GM08714 (cell line): Measurements from ENCODE around the gene P4HB.

Experiments used
- H3K4me3 ChIP-seq: fragments of 200-500 bp; sonication (Bioruptor generic); 2 replicates; pipeline ENCODE4 v1.5.1; 2014; ENCODE audit warnings: mild to moderate bottlenecking, low read length, inconsistent platforms
- ZNF274 ChIP-seq: IDR thresholded peaks from 2 replicates; pipeline ENCODE4 v1.6.1; 2012; ENCODE audit warnings: mild to moderate bottlenecking, low read depth, low read length

Gene P4HB

DNA sequence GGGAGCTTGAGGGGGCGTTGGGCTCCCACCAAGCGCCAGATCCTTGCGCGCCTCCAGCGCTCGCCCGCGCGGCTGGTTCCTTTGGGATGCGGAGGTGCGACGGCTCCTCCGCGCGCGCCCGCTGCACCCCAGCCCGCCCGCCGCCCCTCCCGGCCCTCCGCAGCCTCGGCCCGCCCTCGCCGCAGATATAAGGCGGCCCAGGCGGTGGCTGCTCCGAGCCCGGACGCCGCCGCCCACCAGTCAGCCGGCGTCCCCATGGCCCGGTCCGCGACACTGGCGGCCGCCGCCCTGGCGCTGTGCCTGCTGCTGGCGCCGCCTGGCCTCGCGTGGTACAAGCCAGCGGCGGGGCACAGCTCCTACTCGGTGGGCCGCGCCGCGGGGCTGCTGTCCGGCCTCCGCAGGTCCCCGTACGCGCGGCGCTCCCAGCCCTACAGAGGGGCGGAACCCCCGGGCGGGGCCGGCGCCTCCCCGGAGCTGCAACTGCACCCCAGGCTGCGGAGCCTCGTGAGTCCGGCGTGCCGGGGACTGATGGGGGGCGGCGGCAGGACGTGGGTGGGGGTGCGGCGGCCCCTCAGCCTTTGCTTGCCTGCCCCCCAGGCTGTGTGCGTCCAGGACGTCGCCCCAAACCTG is 41.8 kb upstream of the P4HB start, which contains the start of gene NPB:
Gene NPB (plus strand): TSS at position 216 of the 630 bp plus-strand sequence. CDS start 40 bp downstream, at position 256.
- TF ChIP-seq ZNF274: no peak
- no peak within 1 kb of the TSS for H3K4me3 ChIP-seq

DNA sequence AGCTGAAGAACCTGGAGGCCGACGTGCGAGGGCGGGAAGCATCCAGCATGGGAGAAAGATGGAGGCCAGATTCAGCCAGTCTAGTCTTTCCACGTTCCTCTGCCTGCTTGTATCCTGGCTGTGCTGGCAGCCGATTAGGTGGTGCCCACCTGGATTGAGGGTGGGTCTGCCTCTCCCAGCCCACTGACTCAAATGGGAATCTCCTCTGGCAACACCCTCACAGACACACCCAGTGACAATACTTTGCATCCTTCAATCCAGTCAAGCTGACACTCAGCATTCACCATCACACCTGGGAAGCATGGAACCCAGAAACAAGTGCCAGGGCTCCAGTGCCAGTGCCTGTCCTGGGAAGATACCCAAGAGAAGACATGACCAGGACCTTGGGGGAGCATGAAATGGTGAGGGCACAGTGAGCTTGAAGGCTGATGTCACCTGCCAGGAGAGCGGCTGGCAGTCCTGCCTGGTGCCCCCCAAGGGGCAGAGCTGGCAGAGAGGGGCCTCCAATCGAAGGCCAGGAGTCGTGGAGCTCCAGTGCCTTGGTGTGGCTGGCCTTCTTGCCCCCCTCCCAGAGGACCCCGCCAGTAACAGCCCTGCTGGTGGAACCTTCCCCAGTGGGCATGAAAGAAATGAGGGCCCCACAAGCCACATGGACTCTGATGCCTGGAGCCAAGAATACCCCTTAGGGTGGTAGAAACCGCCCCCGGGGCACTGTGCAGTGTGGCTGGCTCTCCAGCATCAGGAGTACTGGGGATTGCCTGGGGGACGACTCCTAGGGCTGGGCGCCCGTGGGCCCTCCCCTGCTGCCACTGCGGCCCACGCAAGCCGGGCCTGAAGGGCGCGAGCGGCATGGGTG is 41.1 kb upstream of the P4HB start:
- no peak overlapping the region for H3K4me3 ChIP-seq
- no peak for TF ChIP-seq ZNF274

GRCh38 chr17:81900181-81900820 is 40.0 kb upstream of the P4HB start:
- no peak for TF ChIP-seq ZNF274
- H3K4me3 ChIP-seq: no peak overlapping the region

- TF ChIP-seq ZNF274: no peak
- H3K4me3 ChIP-seq: no peak overlapping the region
These were observed 39.3 kb upstream of the P4HB start for GRCh38 chr17:81899514-81900166.

DNA sequence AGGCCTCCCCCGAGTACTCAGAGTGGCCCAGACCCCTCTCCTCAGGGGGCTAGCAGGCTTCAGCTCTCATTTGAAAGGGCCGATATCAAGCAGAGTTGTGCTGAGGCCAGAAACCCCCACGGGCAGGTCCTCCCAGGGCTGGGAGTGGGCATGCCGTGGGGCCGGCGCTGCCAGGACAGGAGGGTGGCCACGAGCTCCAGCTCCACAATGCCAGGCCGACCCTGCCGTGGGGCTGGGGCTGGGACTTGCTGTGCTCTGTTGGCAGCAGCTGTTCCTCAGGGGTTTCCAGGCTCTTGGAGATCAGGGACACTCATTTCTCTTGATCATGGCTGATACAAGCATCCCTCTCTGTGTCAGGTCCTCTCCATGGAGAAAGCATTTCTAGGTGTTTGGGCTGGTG is 38.5 kb upstream of the P4HB start:
- no peak for TF ChIP-seq ZNF274
- no peak overlapping the region for H3K4me3 ChIP-seq

- no peak for TF ChIP-seq ZNF274
- no peak overlapping the region for H3K4me3 ChIP-seq
These were observed 37.9 kb upstream of the P4HB start for GRCh38 chr17:81898029-81898866.

GRCh38 chr17:81895400-81895799 is 35.1 kb upstream of the P4HB start:
- no peak overlapping the region for H3K4me3 ChIP-seq
- TF ChIP-seq ZNF274: no peak

DNA sequence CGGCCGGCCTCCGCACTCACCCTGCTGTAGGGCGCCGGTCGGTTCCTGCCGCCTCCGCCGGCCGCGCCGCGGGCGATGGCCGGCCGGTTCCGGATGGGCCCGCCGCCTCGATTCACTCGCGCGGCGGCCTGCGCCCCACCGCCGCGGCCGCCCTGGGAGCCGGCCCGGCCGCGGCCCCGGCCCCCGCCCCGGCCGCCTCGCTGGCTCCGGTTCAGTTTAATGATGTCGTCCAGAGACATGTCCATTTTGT is 30.9 kb upstream of the P4HB start:
- H3K4me3 ChIP-seq: peak overlapping the region; percentile 68
- TF ChIP-seq ZNF274: no peak

DNA sequence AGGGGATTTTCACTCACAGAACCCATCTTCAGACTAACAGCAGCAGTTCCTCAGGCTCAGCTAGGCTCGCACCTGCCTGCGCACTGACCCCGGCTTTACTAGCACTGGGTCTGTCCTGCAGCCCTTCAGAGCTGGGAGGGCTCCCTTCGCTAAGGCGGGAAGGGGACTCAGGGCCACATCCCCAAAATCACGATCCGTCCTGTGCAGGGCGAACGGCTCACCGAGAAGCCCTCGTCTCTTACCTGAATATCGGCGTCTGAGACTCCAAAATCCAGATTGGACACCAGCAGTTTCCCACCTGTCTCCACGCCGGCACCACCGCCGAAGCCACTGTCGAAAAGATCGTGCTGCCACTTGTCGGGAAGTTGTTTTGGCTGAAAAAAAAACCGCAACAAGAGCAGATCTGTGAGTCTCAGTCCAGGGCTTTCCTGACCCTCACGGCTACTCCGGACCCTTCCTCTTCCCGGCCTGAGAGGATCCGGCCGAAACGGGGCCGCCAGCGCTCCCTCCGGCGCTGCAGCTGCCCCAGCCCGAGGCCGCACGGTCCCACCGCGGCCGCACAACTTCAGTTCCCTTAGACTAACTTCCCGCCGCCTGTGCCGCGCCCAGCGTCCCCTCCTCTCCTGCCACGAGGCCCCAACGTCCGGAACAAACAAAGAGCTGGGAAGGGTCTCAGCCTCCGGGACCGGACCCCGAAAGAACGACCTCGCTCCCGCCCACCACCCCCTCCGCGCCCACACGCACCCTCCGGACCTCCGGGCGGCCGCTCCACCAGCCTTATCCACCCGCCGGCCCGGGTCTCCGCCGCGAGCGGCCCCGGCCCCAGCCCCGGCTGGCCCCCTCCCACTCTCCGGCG is 30.3 kb upstream of the P4HB start:
- peak overlapping the region; percentile 68 for H3K4me3 ChIP-seq

DNA sequence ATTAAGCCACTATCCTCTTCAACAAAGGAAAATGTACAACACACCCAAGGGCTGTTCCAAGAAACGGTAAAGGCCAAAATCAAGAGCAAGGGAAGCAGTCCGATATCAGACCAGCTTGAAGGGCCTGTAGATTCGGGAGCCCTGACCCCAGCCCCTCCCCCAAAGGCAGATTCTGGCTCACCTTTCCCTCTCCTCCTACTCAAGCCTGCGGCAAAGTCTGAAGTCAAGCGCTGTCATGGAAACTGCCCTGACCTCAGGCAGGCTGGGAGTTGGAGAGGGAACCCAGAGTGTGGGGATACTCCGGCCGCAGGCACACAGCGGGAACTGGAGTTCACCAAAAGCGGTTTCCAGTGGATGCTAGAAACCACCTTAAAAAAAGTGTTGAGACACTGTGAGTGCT is 29.3 kb upstream of the P4HB start:
- TF ChIP-seq ZNF274: no peak
- peak overlapping the region; percentile 68; the same call in 1 of the 2 replicates for H3K4me3 ChIP-seq

More for the DNA sequence above, 30.3 kb upstream of the P4HB start:
- no peak for TF ChIP-seq ZNF274

GRCh38 chr17:81888988-81889595 is 28.8 kb upstream of the P4HB start:
- TF ChIP-seq ZNF274: no peak
- H3K4me3 ChIP-seq: no peak overlapping the region

DNA sequence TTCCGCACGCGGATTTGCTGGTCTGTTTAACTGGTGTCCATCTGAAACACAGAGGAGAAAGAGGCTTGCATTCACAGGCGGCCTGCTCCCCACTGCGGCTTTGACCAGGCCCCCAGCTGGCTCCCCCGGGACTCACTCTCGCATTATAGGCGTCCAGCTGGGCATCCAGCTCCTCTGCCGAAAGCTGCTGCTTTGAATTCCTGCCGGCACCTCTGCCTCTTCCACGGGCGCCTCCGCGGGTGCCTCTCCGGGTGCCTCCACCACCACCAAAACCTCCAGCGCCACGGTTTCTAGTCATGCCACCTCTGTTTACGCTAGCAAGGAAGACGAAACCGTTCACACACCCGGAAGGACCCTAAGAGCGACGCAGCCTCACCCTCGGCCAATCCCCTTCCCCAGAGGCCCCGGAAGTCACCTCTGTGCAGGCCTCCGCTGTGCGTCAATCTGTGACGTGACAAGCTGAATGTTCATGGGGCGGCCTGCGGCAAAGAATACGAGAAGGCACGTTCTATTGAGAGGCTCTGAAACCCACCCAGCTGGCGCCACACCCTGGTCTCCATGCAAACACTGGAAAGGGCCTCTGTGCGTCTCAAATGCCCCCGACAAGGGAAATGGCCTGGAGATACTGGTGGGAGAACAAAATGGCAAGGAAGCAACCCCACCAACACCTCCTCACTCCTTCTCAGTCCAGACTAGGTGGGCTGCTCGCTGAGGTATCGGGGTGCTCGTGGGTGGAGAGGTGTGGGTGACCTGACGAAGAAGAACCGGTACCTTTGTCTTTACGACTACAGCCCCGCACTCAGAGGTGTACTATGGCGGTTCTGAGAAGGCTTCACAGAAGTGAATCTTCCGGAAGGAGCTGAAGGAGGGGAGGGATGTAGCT is 28.0 kb upstream of the P4HB start:
- no peak for TF ChIP-seq ZNF274
- no peak overlapping the region for H3K4me3 ChIP-seq
